CD4-positive, alpha-beta T cell treated with Interleukin-2 at 100 ng/mL for 4 hours (primary cell): ENCODE results near the gene DIAPH1.

Experiments
- DNase-seq: peaks from one replicate; pipeline ENCODE4 v3.0.0-alpha.2; 2020; ENCODE audit warnings: low spot score

DIAPH1 gene

DNA sequence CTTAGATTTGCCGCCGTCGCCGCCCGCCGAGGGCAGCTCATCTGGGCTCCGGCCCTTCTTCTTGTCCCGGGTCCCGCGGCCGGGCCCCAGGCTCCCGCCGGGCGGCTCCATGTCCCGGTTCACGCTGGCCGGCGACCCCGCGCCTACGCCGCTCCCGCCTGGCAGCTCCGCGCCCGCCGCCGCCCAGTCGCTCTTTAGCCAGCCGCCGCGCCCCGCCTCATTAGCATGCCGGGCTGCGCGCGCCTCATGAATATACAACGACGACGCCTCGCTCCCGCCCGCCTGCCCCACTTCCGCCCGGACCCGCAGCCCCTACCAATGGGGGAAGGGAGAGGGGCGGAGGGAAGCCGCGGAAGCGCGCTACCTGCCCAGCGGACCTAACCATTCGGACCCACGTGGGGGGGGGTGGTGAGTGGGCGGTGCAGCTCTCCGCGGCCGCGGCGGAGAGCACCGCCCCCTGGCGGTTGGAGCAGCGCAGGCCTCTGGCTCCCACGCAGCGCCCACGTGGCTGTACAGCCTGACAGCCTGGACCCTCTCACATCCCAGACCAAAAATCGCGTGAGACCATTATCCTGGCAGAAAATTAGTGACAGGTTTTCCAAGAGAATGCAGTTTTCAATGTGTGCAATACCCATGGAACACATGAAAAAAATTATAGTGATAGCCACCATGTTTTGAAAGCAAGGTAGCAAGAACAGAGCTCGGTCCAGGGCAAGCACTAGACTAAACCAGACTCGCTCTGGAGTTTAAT is at the start of gene DIAPH1:
Gene DIAPH1, minus strand, starts transcription at position 197 of the 751 bp plus-strand sequence. Its CDS starts 86 bp downstream, at position 111.
- DNase-seq: peak; percentile 98

DNA sequence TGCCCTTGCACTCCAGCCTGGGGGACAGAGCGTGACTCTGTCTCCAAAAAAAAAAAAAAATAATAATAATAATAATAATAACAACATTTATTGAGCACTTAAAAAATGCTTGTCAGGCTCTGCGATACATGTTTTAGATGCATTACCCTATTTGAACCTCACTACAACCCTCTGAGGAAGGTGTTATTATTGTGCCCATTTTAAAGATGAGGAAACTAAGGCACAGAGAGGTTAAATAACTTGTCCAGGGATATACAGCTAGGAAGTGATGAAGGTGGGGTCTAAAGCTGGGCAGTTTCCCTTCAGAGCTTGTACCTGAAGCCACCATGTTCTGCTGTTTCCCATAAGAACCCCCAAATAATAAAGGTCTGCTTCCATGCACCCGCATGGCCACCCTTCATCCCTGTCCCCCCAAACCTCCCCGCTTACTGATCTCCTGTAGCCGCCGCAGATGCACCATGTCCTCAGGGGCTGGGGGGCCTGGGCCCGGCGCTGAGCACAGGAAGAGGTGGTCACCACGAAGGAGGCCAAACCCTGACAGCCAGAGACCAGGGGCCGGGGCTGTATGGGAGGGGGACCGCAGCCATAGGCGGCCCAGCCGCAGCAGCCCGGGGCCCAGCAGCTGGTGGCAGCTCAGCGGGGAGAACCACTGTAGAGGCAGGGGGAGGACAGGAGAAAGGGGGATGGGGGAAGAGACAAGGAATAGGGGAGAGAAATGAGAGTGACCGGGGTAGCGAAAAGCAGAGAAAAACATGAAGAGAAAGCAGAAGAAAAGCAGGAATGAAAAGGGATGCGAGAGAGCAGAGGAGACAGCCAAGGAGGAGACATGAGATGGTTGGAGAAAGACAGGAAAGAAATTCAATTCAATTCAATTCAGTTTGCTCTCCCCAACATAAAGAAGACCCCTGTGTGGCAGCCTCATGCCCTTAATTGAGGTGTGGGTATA is 47.5 kb upstream of the DIAPH1 start:
- no peak for DNase-seq

DNA sequence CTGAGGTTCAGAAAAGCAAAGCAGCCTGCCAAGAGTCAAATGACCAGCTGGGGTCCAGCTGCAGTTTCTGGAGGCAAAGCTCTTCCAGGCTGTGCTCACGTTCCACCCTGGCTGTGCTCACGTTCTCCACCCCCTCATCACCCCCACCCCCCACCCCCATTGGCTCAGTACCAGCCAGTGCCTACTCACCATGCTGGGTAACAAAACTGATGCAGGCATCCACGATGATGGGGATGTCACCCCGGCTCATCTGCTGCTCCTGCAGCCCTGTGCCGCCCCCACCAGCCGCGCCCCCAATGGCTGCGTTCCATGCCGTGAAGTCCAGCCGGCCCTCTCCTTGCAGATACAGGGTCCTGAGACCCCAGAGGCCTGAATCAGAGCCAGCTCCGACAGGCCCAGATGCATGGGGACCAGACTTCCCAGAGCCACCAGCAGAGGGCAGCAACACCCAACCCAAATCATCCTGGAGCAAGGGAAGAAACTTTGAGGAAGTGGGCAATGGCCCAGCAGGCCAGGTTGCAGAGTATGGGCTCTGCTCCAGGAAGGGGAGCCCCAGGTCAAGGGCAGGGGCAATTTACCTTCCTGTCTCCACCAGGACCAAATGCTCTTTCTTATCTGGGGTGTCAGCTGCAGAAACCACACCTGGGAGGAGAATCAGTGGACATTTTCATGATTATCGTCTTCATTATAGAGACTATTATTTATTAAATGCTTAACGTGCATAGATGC is 46.1 kb upstream of the DIAPH1 start:
- DNase-seq: peak; percentile 75

DNA sequence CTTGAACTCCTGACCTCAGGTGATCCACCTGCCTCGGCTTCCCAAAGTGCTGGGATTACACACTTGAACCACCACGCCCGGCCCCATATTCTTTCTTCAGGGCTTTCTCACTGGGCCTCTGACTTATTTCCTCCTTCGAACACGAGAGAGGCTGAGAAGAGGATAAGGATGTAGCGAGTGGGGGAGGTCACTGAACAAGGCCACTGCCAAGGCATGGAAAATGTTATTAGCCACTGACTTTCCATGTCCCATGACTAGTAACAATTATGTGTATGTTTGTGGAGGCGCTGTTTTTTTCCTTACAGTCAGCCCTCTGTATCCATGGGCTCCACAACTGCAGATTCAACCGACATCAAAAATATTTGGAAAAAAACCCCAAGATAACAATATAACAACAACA is 44.7 kb upstream of the DIAPH1 start:
- no peak for DNase-seq

DNA sequence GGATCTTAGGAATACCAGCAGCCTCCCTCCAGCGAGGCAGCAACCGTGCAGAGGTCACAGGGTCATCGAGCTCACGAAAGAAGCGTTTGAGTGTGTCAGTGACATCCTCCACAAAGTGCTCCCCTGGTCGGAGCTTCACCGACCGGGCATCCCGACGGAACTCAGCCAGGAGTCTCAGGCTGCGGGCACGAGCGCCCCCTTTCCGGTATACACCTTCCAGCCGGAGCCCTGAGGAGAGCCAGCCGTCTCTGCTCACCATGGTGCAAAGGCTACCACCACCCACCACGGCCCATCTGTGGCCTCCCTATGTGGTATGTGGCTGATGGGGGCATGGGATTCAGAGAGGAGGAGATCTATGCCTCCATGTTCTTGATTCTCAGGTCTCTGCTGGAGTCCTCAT is 43.2 kb upstream of the DIAPH1 start:
- no peak for DNase-seq

DNA sequence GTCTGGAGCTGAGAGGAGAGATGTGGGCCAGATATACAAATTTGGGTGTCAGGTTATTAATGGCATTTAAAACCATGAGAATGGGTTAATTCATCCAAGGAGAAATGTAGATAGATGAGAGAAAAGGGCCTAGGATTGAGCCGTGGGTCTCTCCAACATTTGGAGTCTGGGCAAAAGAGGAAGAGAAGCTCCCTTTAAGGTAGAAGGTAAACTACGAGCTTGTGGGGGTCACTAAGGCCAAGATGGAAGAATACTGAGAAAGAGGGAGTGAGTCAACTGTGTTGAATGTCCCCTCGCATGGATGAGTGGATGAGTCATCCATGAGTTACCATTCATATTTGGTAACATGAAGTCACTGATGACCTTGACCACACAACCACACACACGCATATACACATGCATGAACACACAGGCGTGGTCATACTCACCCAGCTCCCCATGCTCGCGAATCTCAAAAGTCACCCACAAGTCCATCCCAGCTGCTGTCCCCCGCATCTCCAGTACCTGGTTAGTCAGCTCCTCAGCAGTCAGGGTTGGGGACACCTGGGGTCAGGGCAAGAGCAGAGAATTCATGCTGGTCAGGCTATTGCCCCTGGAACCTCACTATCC is 39.2 kb upstream of the DIAPH1 start:
- DNase-seq: no peak

DNA sequence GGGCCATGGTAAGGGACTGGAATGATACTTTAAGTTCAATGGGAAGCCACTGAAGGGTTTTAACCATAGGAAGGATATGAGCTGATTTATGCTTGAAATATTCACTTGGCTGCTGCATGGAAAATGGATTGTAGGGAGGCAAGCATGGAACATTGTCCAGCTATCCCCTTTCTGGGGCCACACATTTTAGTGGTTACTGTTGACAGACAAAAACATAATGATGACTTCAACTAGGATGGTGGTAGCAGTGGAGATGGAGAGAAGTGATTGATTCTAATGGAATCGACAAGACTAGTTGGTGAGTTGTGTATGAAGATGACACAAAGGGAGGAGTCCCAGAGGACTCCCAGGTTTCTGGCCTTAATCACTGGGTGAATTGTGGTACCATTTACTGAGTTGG is 38.6 kb upstream of the DIAPH1 start:
- DNase-seq: no peak

DNA sequence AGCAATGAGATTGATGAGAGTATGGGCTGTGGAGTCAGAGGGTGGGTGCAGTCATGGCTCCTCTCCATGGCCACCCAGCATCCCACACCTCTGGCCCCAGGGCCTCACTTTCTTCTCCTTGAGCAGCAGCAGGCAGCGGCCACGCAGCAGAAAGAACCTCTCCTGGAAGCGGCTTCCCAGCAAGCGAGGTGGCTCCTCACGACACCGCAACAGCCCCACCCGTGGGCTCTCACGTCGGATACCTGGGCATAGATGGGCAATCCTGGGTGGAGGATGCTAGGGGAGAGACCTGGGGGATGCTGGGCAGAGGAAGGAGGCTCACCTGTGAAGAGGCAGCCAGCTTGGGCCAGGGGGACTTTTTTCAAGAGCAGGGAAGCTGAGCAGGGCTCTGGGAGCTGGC is 37.6 kb upstream of the DIAPH1 start:
- DNase-seq: no peak

DNA sequence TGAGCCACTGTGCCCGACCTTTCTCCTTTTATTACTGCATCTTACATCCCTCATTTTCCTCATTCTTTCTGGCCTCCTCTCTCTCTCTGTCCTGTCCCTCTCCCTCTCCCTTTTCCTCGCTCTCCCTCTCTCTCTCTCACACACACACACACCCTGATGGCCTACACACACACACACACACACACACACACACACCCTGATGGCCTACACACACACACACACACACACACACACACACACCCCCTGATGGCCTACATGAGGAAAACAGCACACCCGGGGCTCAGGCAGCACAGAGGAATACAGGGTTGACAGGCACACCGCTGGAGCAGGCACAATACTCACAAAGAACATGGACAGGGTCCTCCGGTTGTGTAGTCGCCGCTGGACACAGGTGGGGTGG is 36.2 kb upstream of the DIAPH1 start:
- no peak for DNase-seq

DNA sequence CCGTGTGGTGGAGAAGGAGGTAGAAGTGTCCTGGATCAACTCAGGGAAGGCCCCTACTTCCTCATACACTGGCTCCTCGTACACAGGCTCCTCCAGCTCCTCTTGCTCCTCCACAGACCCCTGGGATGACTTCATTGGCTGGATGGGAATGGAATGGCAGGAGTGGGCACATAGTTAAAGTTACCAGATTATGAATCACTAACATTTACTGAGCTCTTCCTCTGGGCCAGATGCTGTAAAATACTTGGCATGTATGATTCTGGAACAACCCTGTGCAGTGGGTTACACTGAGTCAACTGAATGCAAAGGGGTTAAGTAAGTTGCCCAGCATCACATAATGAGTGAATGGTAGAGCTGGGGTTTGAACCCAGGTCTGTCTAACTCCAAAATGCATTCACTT is 35.5 kb upstream of the DIAPH1 start:
- DNase-seq: no peak

DNA sequence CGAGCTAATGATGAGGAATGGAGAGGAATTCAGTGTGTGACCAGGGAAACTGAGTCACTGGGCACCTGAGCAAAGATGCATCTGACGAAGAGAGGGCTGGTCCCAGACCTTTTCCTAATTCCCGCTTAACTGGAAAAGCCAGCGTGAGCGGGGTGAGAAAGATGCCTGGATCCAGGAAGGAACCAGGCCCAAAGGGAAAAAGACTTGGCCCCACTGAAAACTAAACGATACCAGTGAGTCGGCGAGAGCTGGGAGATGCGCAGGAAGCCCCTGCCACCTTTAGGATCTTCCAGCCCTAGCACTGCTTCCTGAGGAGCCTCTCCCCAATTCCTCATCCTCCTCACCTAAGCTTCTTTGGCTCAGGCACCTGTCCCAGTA is 32.9 kb upstream of the DIAPH1 start:
- DNase-seq: no peak

DNA sequence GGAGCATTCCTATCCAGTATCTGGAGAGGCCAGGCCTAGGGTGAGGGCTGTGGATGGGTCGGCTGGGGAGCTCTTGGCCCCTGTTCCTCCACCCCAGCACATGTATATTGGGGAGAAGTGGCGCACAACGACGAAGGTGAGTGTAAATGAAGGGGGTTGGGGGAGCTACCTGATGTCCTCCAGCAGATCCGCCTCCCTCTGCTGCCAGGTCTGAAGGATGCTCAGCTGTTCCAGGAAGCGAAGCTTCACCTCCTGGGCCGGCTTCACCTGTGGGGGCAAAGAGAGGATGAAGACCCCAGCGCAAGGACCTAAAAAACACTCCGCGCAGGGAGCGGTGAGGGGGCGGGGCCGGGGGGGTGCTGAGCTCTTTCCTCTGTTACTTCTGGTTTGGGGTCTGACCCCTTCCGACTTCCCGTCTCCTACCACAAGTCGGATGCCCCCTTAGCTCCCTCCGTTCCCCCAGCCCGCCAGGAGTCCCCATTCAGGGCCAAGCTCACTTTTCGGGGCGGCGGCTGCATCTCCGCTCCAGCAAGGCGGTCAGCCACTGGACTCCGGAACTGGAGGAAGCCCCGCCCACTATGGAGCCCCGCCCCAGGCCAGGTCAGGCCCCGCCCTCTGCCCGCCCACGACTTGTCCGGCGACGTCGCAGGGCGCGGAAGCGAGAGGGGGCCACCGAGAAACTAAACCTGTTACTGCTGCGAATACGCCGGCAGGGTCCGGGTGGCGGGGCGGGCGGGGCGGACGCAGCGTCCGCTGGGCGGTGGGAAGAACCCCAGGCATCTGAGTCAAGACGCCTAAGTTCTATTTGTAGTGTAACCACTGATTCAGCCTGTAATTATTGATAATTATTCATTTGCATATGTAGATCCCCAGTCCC is 32.3 kb upstream of the DIAPH1 start, which contains the start of gene FCHSD1:
Gene FCHSD1, minus strand, starts transcription at position 568 of the 877 bp plus-strand sequence. Its CDS starts 50 bp downstream, at position 518.
- peak; percentile 83 for DNase-seq

DNA sequence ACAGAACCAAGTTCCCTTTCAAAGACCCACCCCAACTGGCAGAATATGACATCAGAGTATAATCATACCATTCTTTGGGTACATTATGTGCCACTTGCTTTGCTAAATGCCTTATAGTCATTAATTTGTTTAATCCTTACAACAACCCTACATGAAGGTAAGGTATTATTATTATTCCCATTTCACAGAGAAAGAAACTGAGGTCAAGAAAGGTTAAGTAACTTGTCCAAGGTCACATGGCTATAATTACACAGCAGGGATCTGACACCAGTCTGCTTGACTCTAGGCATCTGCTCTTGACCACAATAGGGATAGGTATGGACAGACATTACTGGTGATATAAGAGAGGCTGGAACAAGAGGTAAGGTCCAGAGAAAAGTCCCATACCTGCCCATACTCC is 31.2 kb upstream of the DIAPH1 start:
- DNase-seq: no peak

DNA sequence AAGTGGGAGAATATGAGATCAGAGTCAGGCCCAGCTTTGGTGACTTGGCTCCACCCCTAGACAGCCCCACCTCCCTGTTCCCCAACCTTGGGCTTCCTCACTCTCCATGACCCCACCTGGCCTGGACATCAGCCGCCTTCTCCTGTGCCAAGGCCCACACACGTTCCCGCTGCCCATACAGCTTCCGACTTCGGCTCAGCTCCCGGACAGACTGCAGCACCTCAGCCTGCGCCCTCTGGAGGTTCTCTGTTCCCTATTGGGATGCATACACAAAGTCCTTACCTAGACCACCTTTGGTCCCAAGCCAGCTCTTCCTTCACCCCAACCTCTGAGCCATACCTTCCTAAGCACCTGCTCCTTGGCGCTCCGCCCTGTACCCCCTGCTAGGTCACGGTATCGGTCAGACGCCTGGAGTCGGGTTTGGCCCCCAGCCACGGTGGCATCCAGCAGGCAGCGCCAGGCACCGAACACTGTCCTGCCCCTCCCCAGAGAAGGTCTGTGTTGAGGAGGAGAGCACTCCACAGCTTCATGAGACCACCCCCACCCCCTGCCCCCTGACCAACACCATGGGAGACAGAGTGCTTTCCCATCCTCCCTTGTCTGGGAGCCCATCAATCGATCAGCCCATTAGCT is 30.4 kb upstream of the DIAPH1 start:
- DNase-seq: no peak

DNA sequence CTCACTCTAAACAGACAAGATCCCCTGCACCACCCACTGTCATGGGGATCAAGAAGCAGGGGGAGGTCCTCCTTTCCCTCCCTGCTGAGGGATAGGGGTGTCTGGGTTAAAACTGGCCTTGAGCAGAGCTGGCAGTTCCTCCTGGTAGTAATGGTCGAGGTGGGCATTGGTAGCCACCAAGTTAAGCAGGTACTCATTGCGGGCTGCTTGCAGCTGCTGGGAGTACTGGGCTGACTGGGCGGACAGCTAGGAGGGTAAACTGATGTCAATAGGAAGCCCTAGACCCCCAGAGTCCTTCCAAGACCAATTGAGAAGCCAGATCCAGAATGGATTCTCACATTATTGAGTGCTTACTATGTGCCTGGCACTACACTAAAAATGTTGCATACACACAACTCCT is 29.1 kb upstream of the DIAPH1 start:
- no peak for DNase-seq

DNA sequence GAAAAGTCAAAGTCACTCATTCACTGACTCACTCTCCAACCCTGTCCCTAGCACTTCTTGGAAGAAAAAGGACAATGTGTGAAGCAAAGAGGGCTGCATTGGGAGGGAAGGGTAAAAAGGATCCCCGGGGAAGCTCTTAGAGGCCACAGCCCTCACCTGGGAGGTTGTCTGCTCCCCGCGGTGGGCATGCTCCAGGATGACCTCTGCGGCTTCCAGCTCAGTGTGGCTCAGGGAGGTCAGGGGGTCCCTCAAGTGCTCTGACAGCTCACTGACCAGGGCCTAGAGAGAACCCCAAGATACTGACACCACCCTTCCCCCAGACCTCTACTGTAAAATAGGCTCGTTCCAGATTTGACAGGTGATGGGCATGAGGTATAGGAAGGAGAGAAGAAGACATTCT is 28.4 kb upstream of the DIAPH1 start:
- DNase-seq: no peak

DNA sequence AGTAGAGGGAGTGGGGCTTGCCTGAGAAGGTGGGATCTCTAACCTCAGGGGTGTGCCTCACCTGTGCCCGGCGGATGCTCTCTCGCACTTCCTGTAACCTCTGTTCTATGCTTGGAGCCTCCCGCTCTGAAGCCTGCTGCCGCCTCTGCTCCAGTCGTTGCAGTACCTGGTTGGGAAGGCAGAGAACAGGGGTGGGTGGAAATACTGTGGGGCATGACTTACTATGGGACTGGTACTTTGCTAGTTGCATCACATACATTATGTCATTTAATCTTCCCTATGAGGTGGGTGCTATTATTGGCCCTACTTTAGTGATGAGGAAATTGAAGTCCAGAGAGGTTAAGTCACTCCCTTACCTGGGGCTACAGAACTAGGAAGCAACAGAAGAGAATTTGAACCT is 27.2 kb upstream of the DIAPH1 start:
- DNase-seq: no peak

DNA sequence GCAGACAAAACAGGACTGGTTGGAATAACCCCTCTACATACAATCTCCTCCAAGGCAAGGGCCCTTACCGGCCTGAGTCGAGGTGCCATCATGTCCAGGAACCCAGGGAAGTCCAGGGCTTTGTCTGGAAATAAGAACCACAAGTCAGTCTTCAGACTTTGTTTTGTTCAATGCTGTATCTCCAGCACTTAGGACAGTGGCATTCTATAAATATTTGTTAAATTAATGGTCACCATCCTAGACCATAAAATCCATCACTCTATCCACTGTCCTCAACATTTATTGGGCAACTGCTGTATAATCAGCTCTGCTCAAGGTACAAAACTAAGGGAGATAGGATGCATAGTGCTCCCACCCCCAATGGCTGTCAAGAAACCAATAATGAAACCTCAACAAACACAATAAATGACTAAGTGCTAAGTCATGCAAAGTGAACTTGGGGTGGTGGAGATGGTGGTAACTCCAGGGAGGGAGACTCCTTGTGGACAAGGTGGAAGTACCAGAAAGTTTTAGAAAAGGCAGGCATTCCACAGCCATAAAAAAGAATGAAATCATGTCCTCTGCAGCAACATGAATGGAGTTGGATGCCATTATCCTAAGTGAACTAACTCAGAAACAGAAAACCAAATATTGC is 23.0 kb upstream of the DIAPH1 start:
- DNase-seq: peak; percentile 18

DNA sequence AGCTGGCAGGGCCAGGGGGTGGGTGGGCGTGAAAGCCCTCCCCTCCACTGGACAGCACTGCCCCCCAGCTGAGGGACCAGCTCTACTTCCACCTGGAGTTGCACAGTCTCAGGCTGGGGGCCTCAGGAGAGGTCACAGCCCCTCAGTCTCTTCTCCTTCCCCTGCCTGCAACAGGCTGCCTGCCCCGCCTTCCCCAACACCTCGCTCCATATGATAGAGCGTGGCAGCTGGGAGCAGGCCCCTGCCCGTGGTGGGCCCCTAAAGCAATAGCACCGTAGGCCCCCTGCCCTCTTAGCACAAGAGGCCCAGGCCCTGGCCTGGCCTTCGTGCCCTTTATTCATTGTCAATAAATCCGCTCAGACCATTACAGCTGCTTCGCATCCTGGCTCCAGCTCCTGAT is 21.9 kb upstream of the DIAPH1 start:
- DNase-seq: no peak

DNA sequence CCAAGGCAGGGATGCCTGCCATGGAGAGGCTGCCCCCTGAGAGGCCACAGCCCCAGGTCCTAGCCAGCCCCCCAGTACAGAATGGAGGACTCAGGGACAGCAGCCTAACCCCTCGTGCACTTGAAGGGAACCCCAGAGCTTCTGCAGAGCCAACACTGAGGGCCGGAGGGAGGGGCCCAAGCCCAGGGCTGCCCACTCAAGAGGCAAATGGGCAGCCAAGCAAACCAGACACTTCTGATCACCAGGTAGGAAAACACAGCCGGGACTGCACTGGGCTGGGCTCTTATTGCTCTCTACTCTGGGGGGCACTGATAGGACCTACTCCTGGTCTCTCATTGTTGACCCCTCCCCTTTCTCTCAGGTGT is 21.2 kb upstream of the DIAPH1 start:
- no peak for DNase-seq
